NCI-H510A treated with DMSO at 0.1 percent for 48 hours (cell line): ENCODE results near the gene CLVS2.

Experiments used
- DNase-seq: peaks from one replicate; lab custom pipeline; 2025; lab: John Stamatoyannopoulos, UW

The CLVS2 gene

GRCh38 chr6:122995921-122996793 lies at the start of gene CLVS2:
Gene CLVS2 (plus strand): TSS chr6:122996235. CDS start chr6:122997778, 1,543 bp downstream.
- DNase-seq: peak; percentile 14

- DNase-seq: no peak
Measured at GRCh38 chr6:122947355-122947754, 48.7 kb upstream of the CLVS2 start.

- no peak for DNase-seq
Measured at GRCh38 chr6:122953766-122954165, 42.3 kb upstream of the CLVS2 start.

GRCh38 chr6:122956376-122956775 lies 39.7 kb upstream of the CLVS2 start:
- no peak for DNase-seq

GRCh38 chr6:122962000-122962624 lies 33.9 kb upstream of the CLVS2 start:
- no peak for DNase-seq

- no peak for DNase-seq
Measured at GRCh38 chr6:122969999-122970533, 26.0 kb upstream of the CLVS2 start.

- DNase-seq: no peak
Measured at GRCh38 chr6:122977180-122977579, 18.9 kb upstream of the CLVS2 start.

- no peak for DNase-seq
Measured at GRCh38 chr6:122984393-122984792, 11.6 kb upstream of the CLVS2 start.

- no peak for DNase-seq
Measured at GRCh38 chr6:122994256-122994655, 1.8 kb upstream of the CLVS2 start.

GRCh38 chr6:122996794-122997505 lies 915 bp downstream of the CLVS2 start:
- DNase-seq: no peak

GRCh38 chr6:122997541-122998150 lies 1.6 kb downstream of the CLVS2 start:
- no peak for DNase-seq

GRCh38 chr6:122998403-122998975 lies 2.5 kb downstream of the CLVS2 start:
- DNase-seq: no peak

- no peak for DNase-seq
Measured at GRCh38 chr6:123000244-123000770, 4.3 kb downstream of the CLVS2 start.

- DNase-seq: no peak
Measured at GRCh38 chr6:123001540-123001939, 5.5 kb downstream of the CLVS2 start.

GRCh38 chr6:123007885-123008284 lies 11.8 kb downstream of the CLVS2 start:
- DNase-seq: no peak

- DNase-seq: no peak
Measured at GRCh38 chr6:123009059-123009458, 13.0 kb downstream of the CLVS2 start.

- no peak for DNase-seq
Measured at GRCh38 chr6:123014835-123015234, 18.8 kb downstream of the CLVS2 start.

GRCh38 chr6:123016431-123017103 lies 20.5 kb downstream of the CLVS2 start:
- no peak for DNase-seq

GRCh38 chr6:123017104-123017682 lies 21.2 kb downstream of the CLVS2 start:
- no peak for DNase-seq

- DNase-seq: no peak
Measured at GRCh38 chr6:123022975-123023374, 26.9 kb downstream of the CLVS2 start.
